Astrocyte (in vitro differentiated cells and primary cell): ENCODE measurements around the gene PVR.
"Not testable (repeated sequence)": the region's sequence is repeated elsewhere in the genome, so short reads cannot be mapped to it uniquely, and the experiment has no call there.

ENCODE experiments used
- EZH2 ChIP-seq: IDR thresholded peaks from 2 replicates; pipeline ENCODE4 v1.6.1; 2012; ENCODE audit warnings: mild to moderate bottlenecking, low read length, inconsistent platforms; ENCODE audit not compliant: insufficient read depth
- TF ChIP-seq, protein P1 (sequence below): IDR thresholded peaks from 2 replicates; pipeline ENCODE4 v1.5.1; 2011; ENCODE audit warnings: low read depth, mild to moderate bottlenecking, inconsistent platforms, low read length, moderate library complexity; ENCODE audit not compliant: insufficient read depth

DNA sequence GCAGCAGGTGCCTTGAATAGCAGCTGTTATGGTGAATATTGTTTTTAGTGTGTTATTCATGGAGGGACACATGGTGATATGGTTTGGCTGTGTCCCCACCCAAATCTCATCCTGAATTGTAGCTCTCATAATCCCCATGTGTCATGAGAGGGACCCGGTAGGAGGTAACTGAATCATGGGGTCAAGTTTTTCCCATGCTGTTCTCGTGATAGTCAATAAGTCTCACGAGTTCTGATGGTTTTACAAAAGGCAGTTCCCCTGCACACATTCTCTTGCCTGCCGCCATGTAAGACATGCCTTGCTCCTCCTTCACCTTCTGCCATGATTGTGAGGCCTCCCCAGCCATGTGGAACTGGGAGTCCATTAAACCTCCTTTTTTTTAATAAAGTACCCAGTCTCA lies 18.1 kb upstream of the PVR start:
- not testable (repeated sequence) for TF ChIP-seq EZH2
- TF ChIP-seq, protein P1, sequence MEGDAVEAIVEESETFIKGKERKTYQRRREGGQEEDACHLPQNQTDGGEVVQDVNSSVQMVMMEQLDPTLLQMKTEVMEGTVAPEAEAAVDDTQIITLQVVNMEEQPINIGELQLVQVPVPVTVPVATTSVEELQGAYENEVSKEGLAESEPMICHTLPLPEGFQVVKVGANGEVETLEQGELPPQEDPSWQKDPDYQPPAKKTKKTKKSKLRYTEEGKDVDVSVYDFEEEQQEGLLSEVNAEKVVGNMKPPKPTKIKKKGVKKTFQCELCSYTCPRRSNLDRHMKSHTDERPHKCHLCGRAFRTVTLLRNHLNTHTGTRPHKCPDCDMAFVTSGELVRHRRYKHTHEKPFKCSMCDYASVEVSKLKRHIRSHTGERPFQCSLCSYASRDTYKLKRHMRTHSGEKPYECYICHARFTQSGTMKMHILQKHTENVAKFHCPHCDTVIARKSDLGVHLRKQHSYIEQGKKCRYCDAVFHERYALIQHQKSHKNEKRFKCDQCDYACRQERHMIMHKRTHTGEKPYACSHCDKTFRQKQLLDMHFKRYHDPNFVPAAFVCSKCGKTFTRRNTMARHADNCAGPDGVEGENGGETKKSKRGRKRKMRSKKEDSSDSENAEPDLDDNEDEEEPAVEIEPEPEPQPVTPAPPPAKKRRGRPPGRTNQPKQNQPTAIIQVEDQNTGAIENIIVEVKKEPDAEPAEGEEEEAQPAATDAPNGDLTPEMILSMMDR, result not testable (repeated sequence)
